WTC11 (cell line): ENCODE results near the gene PPP1R2. TPM values are rescaled to one million over a fixed set of nuclear protein-coding genes. Genes with fewer than 3 reads are reported as not detected.

Source experiments
- ATAC-seq: fragments of 200-7000 bp; cut with Tn5 transposase; 2 replicates; pipeline ENCODE4 v1.10.0; 2021; ENCODE audit warnings: mild to moderate bottlenecking, moderate library complexity
- CTCF ChIA-PET: fragments of 300-600 bp; sonication (Branson Sonifier 250); formaldehyde crosslinking; loops from one replicate; lab custom pipeline; 2021; ENCODE audit warnings: antibody characterized with exemption; lab: Charles Lee
- POLR2A ChIA-PET: fragments of 350-600 bp; sonication (Branson Sonifier 250); formaldehyde crosslinking; loops from one replicate; lab custom pipeline; 2021; ENCODE audit warnings: antibody characterized with exemption; lab: Charles Lee
- DNase-seq: peaks from one replicate; pipeline ENCODE4 v3.0.0; 2021; ENCODE audit warnings: low spot score
- H3K27ac Mint-ChIP-seq: 2 replicates; pipeline ENCODE4 v1.8.0; 2021; ENCODE audit warnings: mixed read lengths
- H3K27me3 Mint-ChIP-seq: 2 replicates; pipeline ENCODE4 v1.8.0; 2021; ENCODE audit warnings: low read depth, mild to moderate bottlenecking, moderate library complexity, mixed read lengths
- H3K36me3 Mint-ChIP-seq: 2 replicates; pipeline ENCODE4 v1.8.0; 2021; ENCODE audit warnings: mixed read lengths
- H3K4me1 Mint-ChIP-seq: 2 replicates; pipeline ENCODE4 v1.8.0; 2022; ENCODE audit warnings: mixed read lengths
- H3K4me3 Mint-ChIP-seq: 2 replicates; pipeline ENCODE4 v1.8.0; 2021; ENCODE audit warnings: mild to moderate bottlenecking, moderate library complexity, mixed read lengths
- H3K9me3 Mint-ChIP-seq: 2 replicates; pipeline ENCODE4 v1.8.0; 2021; ENCODE audit warnings: mixed read lengths
- ATF3 ChIP-seq: sonication (generic); formaldehyde crosslinking; conservative IDR thresholded peaks from 2 replicates; pipeline ENCODE4 v1.8.1; 2022; ENCODE audit warnings: mild to moderate bottlenecking, missing genetic modification reagents
- CBFB ChIP-seq: sonication (generic); formaldehyde crosslinking; IDR thresholded peaks from 2 replicates; pipeline ENCODE4 v1.8.1; 2022; ENCODE audit warnings: mild to moderate bottlenecking, low read depth, missing genetic modification reagents
- CREM ChIP-seq: sonication (generic); formaldehyde crosslinking; IDR thresholded peaks from 2 replicates; pipeline ENCODE4 v1.8.1; 2022; ENCODE audit warnings: mild to moderate bottlenecking, missing genetic modification reagents, moderate library complexity
- E2F5 ChIP-seq: sonication (generic); formaldehyde crosslinking; IDR thresholded peaks from 2 replicates; pipeline ENCODE4 v1.8.1; 2022; ENCODE audit warnings: mild to moderate bottlenecking, moderate library complexity, missing genetic modification reagents
- ESRRA ChIP-seq: sonication (generic); formaldehyde crosslinking; IDR thresholded peaks from 2 replicates; pipeline ENCODE4 v1.8.1; 2022; ENCODE audit warnings: mild to moderate bottlenecking, missing genetic modification reagents, borderline replicate concordance
- HMGXB4 ChIP-seq: sonication (generic); formaldehyde crosslinking; IDR thresholded peaks from 2 replicates; pipeline ENCODE4 v1.8.1; 2023; ENCODE audit warnings: mild to moderate bottlenecking, moderate library complexity, missing genetic modification reagents
- IRF2 ChIP-seq: sonication (generic); formaldehyde crosslinking; IDR thresholded peaks from 2 replicates; pipeline ENCODE4 v1.8.0; 2022; ENCODE audit warnings: low read depth, missing genetic modification reagents, borderline replicate concordance
- JAZF1 ChIP-seq: fragments of 250-450 bp; sonication (Bioruptor Pico); IDR thresholded peaks from 2 replicates; pipeline ENCODE4 v1.9.0; 2021; ENCODE audit warnings: moderate library complexity, mild to moderate bottlenecking, inconsistent platforms
- KAT7 ChIP-seq: sonication (generic); formaldehyde crosslinking; IDR thresholded peaks from 2 replicates; pipeline ENCODE4 v1.8.1; 2023; ENCODE audit warnings: missing genetic modification reagents, mild to moderate bottlenecking, borderline replicate concordance
- MAX ChIP-seq: sonication (generic); formaldehyde crosslinking; IDR thresholded peaks from 2 replicates; pipeline ENCODE4 v1.8.0; 2022; ENCODE audit warnings: mild to moderate bottlenecking, missing genetic modification reagents
- MYBL2 ChIP-seq: sonication (generic); formaldehyde crosslinking; IDR thresholded peaks from 2 replicates; pipeline ENCODE4 v1.8.1; 2023; ENCODE audit warnings: mild to moderate bottlenecking, moderate library complexity, missing genetic modification reagents
- NFE2L1 ChIP-seq: sonication (generic); formaldehyde crosslinking; IDR thresholded peaks from 2 replicates; pipeline ENCODE4 v1.8.1; 2023; ENCODE audit warnings: missing genetic modification reagents
- NFYB ChIP-seq: sonication (generic); formaldehyde crosslinking; conservative IDR thresholded peaks from 2 replicates; pipeline ENCODE4 v1.8.0; 2022; ENCODE audit warnings: low read depth, missing genetic modification reagents
- NR2C2 ChIP-seq: sonication (generic); formaldehyde crosslinking; IDR thresholded peaks from 2 replicates; pipeline ENCODE4 v1.8.0; 2022; ENCODE audit warnings: mild to moderate bottlenecking, missing genetic modification reagents
- RELA ChIP-seq: sonication (generic); formaldehyde crosslinking; IDR thresholded peaks from 2 replicates; pipeline ENCODE4 v1.8.1; 2022; ENCODE audit warnings: missing genetic modification reagents, mild to moderate bottlenecking, borderline replicate concordance
- SMAD3 ChIP-seq: sonication (generic); formaldehyde crosslinking; IDR thresholded peaks from 2 replicates; pipeline ENCODE4 v1.8.0; 2022; ENCODE audit warnings: missing genetic modification reagents, mild to moderate bottlenecking, borderline replicate concordance
- SOX15 ChIP-seq: fragments of 250-450 bp; sonication (Bioruptor Pico); IDR thresholded peaks from 2 replicates; pipeline ENCODE4 v1.9.0; 2021; ENCODE audit warnings: mild to moderate bottlenecking
- SP1 ChIP-seq: sonication (generic); formaldehyde crosslinking; conservative IDR thresholded peaks from 2 replicates; pipeline ENCODE4 v1.8.1; 2022; ENCODE audit warnings: missing genetic modification reagents
- TP53 ChIP-seq: sonication (generic); formaldehyde crosslinking; IDR thresholded peaks from 2 replicates; pipeline ENCODE4 v1.8.1; 2023; ENCODE audit warnings: mild to moderate bottlenecking, missing genetic modification reagents
- USF2 ChIP-seq: sonication (generic); formaldehyde crosslinking; IDR thresholded peaks from 2 replicates; pipeline ENCODE4 v1.8.1; 2023; ENCODE audit warnings: mild to moderate bottlenecking, missing genetic modification reagents, moderate library complexity
- ZNF138 ChIP-seq: sonication (generic); formaldehyde crosslinking; conservative IDR thresholded peaks from 2 replicates; pipeline ENCODE4 v1.8.1; 2022; ENCODE audit warnings: mild to moderate bottlenecking, moderate library complexity, missing genetic modification reagents
- ZNF423 ChIP-seq: fragments of 250-450 bp; sonication (Bioruptor Pico); IDR thresholded peaks from 2 replicates; pipeline ENCODE4 v2.1.2; 2022; ENCODE audit warnings: mild to moderate bottlenecking, moderate library complexity
- ZNF425 ChIP-seq: fragments of 250-450 bp; sonication (Bioruptor Pico); conservative IDR thresholded peaks from 2 replicates; pipeline ENCODE4 v1.9.0; 2021; ENCODE audit warnings: mild to moderate bottlenecking
- ZNF532 ChIP-seq: fragments of 250-450 bp; sonication (Bioruptor Pico); IDR thresholded peaks from 2 replicates; pipeline ENCODE4 v1.9.0; 2021; ENCODE audit warnings: mild to moderate bottlenecking, borderline replicate concordance
- total RNA-seq: library from RNA; stranded (reverse); gene quantifications from 3 replicates; pipeline ENCODE4 v1.2.3, GENCODE V29; 2021

The PPP1R2 gene
- total RNA-seq, 1 experiment from 2014 or later, result 28.1 TPM

- Mint-ChIP-seq H3K4me1 (no peaks in the 10 kb centered on the region), H3K27me3 (no peaks in the 10 kb centered on the region), H3K9me3 (no peaks in the 10 kb centered on the region), H3K27ac (no peak overlapping the region), H3K4me3 (no peak overlapping the region), H3K36me3 (no peaks in the 10 kb centered on the region)
- POLR2A ChIA-PET, result no interaction called here
- DNase-seq, result no peak
- no peak for ATAC-seq
- CTCF ChIA-PET, result interaction anchor here (2.0 kb wide), 1 partner anchor 237 kb away, joined by 7 read pairs; the partner anchor contains the start of gene XXYLT1
- no peak for TF ChIP-seq TP53 (CRISPR knock-in tag)
- TF ChIP-seq SP1 (CRISPR knock-in tag), result no peak
- no peak for TF ChIP-seq KAT7
- no peak for TF ChIP-seq ZNF423 (CRISPR knock-in tag)
- no peak for TF ChIP-seq HMGXB4
- TF ChIP-seq MYBL2 (CRISPR knock-in tag), result no peak
- TF ChIP-seq NFE2L1 (CRISPR knock-in tag), result no peak
- no peak for TF ChIP-seq MAX (CRISPR knock-in tag)
- no peak for TF ChIP-seq ZNF138 (CRISPR knock-in tag)
- no peak for TF ChIP-seq ZNF425 (CRISPR knock-in tag)
- TF ChIP-seq CBFB (CRISPR knock-in tag), result no peak
- no peak for TF ChIP-seq ESRRA (CRISPR knock-in tag)
- no peak for TF ChIP-seq NR2C2
- TF ChIP-seq JAZF1 (CRISPR knock-in tag), result no peak
- TF ChIP-seq IRF2 (CRISPR knock-in tag), result no peak
- no peak for TF ChIP-seq USF2 (CRISPR knock-in tag)
These were observed 34.9 kb downstream of the PPP1R2 start for GRCh38 chr3:195508185-195508584.

GRCh38 chr3:195475614-195476013 is 67.5 kb downstream of the PPP1R2 start:
- Mint-ChIP-seq H3K4me3 (no peak overlapping the region), H3K4me1 (peaks cover 2% of the 10 kb centered on the region; the same call in 1 of the 2 replicates), H3K27me3 (no peaks in the 10 kb centered on the region; the same call in 1 of the 2 replicates), H3K36me3 (no peaks in the 10 kb centered on the region), H3K27ac (no peak overlapping the region), H3K9me3 (peaks cover 12% of the 10 kb centered on the region)
- no peak for DNase-seq
- no peak for ATAC-seq
- ChIA-PET CTCF (no interaction called here), POLR2A (no interaction called here)
- no peak for TF ChIP-seq NFE2L1 (CRISPR knock-in tag)
- no peak for TF ChIP-seq SOX15 (CRISPR knock-in tag)
- no peak for TF ChIP-seq SMAD3 (CRISPR knock-in tag)
- no peak for TF ChIP-seq E2F5 (CRISPR knock-in tag)
- no peak for TF ChIP-seq RELA (CRISPR knock-in tag)
- TF ChIP-seq ATF3 (CRISPR knock-in tag), result no peak
- no peak for TF ChIP-seq ZNF532
- TF ChIP-seq ZNF138 (CRISPR knock-in tag), result no peak
- no peak for TF ChIP-seq HMGXB4
- no peak for TF ChIP-seq NFYB (CRISPR knock-in tag)
- TF ChIP-seq JAZF1 (CRISPR knock-in tag), result no peak
- no peak for TF ChIP-seq ESRRA (CRISPR knock-in tag)
- no peak for TF ChIP-seq CREM (CRISPR knock-in tag)
